Activated CD4-positive, alpha-beta T cell treated with anti-CD3 and anti-CD28 coated beads, Interleukin-10, Interleukin-2, amounts not matched to agents 100 ng/mL and 50 ng/mL, durations not matched to agents 16 hours and 8 hours (primary cell): Measurements from ENCODE around the gene ARHGEF28.

Source experiments
- DNase-seq: peaks from one replicate; pipeline ENCODE4 v3.0.0-alpha.2; 2020

ARHGEF28 gene

DNA sequence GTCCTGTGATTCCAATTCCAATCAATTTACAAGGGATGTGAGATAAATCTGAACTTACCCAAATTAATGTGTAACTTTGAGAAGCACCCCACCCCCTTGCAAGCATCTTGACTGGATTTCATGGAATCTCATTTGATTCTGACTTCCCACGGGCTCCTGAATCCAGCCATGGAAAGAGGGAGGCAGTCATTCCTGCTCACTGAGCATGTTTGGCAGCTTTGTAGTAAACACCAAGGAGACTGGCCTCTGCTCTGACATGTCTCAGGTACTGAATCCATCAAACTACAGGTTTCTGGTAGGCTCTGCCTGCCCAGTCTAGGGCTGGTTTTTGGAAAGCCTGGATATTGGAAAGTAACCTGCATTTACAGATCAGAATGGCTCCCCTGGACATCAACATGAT is 357.6 kb downstream of the ARHGEF28 start:
- no peak for DNase-seq

DNA sequence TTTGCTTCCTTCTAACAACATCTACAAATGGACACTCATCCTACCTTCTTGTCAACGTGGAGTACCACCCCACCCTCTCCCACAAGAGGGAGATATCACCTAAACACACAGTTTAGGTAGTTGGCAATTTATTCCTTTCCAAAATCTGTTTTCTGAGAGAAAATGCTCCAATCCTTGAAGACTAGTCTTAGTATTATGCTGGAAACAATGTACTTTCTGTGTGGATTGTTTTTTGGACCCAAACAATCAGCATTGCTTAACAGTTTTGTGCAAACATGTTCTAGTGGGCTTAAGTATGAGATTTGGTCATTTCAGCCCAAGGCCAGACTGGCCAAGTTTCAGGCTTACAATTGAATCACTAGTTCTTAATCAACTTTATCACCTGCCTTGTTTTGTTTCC is 359.1 kb downstream of the ARHGEF28 start:
- no peak for DNase-seq

DNA sequence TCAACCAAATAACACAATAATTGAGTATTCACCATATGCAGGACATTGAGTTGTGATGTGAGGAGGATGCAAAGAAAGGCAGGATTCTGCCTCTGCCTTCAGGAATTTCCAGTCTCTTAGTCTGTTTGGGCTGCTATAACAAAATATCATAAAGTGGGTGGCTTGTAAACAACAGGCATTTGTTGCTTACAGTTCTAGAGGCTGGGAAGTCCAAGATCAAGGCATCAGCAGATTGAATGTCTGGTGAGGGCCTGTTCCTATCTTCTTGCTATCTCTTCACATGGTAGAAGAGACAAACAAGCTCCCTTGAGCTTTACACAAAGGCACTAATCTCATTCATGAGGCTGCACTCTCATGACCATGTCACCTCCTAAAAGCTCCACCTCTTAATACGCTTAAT is 360.7 kb downstream of the ARHGEF28 start:
- no peak for DNase-seq

DNA sequence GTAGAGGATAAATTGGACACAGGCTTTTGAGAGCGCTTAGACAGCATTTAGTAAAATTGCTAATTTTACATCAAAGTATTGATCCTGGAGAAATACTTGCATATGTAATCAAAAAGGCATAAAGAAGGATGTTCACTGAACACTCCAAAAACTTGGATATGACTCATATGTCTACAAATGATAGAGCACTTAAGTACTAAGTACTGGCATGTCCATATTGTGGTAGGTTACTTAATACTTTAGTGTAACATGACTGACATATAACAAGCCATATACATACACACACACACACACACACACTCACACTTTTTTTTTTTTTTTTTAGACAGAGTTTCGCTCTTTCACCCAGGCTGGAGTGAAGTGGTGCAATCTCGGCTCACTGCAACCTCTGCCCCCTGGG is 361.9 kb downstream of the ARHGEF28 start:
- DNase-seq, result no peak

DNA sequence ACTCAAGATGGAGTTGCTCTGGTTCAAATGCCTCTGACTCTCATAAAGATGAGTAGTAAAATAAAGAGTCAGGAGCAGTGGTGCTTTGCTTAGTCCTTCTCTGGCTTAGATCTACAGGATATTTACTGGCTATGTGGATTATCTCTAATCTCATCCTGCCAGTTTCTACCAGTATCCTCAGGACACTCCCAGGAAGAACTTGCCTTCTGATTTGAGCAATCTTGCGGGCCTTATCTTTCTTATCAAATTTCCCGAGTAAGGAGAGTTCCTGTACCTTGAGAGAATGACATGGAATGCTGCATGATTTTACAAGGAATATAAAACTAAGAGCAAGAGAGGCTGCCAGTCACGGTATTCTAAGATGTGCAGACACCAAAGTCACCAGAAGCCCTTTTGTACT is 364.0 kb downstream of the ARHGEF28 start:
- DNase-seq, result no peak
